Loucy (cell line): Measurements from ENCODE around the gene BPTF.

Source experiments
- EZH2phosphoT487 ChIP-seq: fragments of 200-600 bp; IDR thresholded peaks from 2 replicates; pipeline ENCODE4 v1.6.1; 2018; ENCODE audit warnings: antibody characterized with exemption, mild to moderate bottlenecking, moderate library complexity, borderline replicate concordance
- TF ChIP-seq, protein P1 (sequence below): fragments of 200-600 bp; sonication (generic); conservative IDR thresholded peaks from 2 replicates; pipeline ENCODE4 v1.5.1; 2014; ENCODE audit warnings: mild to moderate bottlenecking, antibody characterized with exemption, low read length

DNA sequence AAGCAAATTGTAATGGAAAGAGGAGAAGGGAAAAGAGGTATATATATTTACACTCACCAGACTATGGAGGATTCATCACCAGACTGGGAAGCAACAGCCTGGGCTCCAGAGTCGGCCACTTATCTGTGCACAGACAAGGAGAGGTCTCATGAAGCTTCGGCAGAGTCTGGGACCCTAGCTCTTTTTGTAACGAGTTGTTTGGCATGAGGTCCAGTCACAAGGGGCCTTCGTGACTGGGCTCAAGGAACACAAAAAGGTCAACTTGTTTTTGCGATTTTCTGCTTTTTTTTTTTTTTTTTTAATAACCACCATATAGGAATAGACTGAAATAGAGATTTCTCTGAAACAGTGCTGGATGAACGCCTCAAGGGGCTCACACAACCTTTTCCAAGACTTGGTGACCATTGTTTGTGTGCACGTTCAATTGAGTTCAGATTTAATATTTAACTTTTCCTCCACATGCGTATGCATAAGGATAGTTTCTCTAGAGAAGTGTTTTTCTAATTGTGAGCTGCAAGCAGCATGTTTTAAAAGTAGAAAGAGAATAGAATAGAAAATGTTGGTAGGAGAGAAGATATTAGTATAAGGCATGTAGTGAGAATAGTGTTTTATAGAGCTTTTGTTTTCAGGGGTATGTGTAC lies 25.8 kb downstream of the BPTF start:
- TF ChIP-seq EZH2phosphoT487, result no peak
- TF ChIP-seq, protein P1, sequence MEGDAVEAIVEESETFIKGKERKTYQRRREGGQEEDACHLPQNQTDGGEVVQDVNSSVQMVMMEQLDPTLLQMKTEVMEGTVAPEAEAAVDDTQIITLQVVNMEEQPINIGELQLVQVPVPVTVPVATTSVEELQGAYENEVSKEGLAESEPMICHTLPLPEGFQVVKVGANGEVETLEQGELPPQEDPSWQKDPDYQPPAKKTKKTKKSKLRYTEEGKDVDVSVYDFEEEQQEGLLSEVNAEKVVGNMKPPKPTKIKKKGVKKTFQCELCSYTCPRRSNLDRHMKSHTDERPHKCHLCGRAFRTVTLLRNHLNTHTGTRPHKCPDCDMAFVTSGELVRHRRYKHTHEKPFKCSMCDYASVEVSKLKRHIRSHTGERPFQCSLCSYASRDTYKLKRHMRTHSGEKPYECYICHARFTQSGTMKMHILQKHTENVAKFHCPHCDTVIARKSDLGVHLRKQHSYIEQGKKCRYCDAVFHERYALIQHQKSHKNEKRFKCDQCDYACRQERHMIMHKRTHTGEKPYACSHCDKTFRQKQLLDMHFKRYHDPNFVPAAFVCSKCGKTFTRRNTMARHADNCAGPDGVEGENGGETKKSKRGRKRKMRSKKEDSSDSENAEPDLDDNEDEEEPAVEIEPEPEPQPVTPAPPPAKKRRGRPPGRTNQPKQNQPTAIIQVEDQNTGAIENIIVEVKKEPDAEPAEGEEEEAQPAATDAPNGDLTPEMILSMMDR, result no peak
